Measurements from ENCODE around the gene CCL25.

DNA sequence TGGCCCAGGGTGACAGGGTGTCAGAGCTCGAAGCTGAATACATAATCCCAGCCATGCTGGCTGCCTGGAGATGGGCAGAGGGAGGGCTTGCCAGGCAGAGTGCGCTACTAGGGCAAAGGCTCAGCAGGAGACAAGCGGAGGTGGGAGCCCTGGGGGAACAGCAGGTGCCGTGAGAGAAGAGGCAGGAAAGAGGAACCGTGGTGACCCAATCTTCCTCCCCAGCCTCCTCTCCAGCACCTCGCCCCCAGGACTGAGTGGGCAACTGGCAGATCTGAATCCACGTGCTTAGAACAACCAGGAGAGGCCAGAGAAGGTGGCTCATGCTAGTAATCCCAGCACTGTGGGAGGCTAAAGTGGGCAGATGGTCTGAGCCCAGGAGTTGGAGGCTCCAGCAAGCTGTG is 11.0 kb upstream of the CCL25 start:
- TF ChIP-seq POLR2A (IDR thresholded peaks at IDR 0.05), result no peak
- TF ChIP-seq, protein P1, sequence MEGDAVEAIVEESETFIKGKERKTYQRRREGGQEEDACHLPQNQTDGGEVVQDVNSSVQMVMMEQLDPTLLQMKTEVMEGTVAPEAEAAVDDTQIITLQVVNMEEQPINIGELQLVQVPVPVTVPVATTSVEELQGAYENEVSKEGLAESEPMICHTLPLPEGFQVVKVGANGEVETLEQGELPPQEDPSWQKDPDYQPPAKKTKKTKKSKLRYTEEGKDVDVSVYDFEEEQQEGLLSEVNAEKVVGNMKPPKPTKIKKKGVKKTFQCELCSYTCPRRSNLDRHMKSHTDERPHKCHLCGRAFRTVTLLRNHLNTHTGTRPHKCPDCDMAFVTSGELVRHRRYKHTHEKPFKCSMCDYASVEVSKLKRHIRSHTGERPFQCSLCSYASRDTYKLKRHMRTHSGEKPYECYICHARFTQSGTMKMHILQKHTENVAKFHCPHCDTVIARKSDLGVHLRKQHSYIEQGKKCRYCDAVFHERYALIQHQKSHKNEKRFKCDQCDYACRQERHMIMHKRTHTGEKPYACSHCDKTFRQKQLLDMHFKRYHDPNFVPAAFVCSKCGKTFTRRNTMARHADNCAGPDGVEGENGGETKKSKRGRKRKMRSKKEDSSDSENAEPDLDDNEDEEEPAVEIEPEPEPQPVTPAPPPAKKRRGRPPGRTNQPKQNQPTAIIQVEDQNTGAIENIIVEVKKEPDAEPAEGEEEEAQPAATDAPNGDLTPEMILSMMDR (IDR thresholded peaks at IDR 0.05), result no peak
